ENCODE measurements around the gene CDH4. TPM values are rescaled to one million over a fixed set of nuclear protein-coding genes. Genes with fewer than 3 reads are reported as not detected.

The CDH4 gene
- total RNA-seq, 1 donor from 2014 or later: not detected

- DNase-seq (no peak), ATAC-seq (ENCODE audit: low read depth) (no peak)
- intact Hi-C loops (cut with micrococcal nuclease): no loop called here
- Mint-ChIP-seq H3K9me3 (peaks cover 8% of the 10 kb centered on the region), H3K4me3 (no peak overlapping the region), H3K27ac (no peak overlapping the region), H3K27me3 (no peaks in the 10 kb centered on the region), H3K36me3 (ENCODE audit: low read depth) (no peaks in the 10 kb centered on the region), H3K4me1 (no peaks in the 10 kb centered on the region)
- CTCF ChIA-PET: no interaction called here
- TF ChIP-seq CTCF (IDR thresholded peaks at IDR 0.05): no peak
- POLR2A ChIA-PET: no interaction called here
Observed at GRCh38 chr20:61544910-61545889, 293.1 kb downstream of the CDH4 start.

- DNase-seq (no peak), ATAC-seq (ENCODE audit: low read depth) (no peak)
- no peaks in the 10 kb centered on the region for H3K36me3 Mint-ChIP-seq (ENCODE audit: low read depth)
- no peak for TF ChIP-seq CTCF (IDR thresholded peaks at IDR 0.05)
- H3K4me1 Mint-ChIP-seq: no peaks in the 10 kb centered on the region
- ChIA-PET CTCF (no interaction called here), POLR2A (no interaction called here)
- peaks cover 12% of the 10 kb centered on the region for H3K9me3 Mint-ChIP-seq
- no peaks in the 10 kb centered on the region for H3K27me3 Mint-ChIP-seq
- intact Hi-C loops (cut with micrococcal nuclease): no loop called here
- H3K27ac Mint-ChIP-seq: no peak overlapping the region
- H3K4me3 Mint-ChIP-seq: no peak overlapping the region
Observed at GRCh38 chr20:61546641-61547040, 294.6 kb downstream of the CDH4 start.

GRCh38 chr20:61548069-61548468 is 296.0 kb downstream of the CDH4 start:
- TF ChIP-seq CTCF (IDR thresholded peaks at IDR 0.05): no peak
- no peak for DNase-seq
- Mint-ChIP-seq H3K27ac (no peak overlapping the region), H3K9me3 (peaks cover 16% of the 10 kb centered on the region), H3K36me3 (ENCODE audit: low read depth) (no peaks in the 10 kb centered on the region), H3K4me3 (no peak overlapping the region), H3K4me1 (no peaks in the 10 kb centered on the region), H3K27me3 (no peaks in the 10 kb centered on the region)
- intact Hi-C loops (cut with micrococcal nuclease): no loop called here
- CTCF ChIA-PET: no interaction called here
- no peak for ATAC-seq (ENCODE audit: low read depth)
- POLR2A ChIA-PET: no interaction called here

- POLR2A ChIA-PET: no interaction called here
- Mint-ChIP-seq H3K27me3 (no peaks in the 10 kb centered on the region), H3K27ac (no peak overlapping the region), H3K4me1 (no peaks in the 10 kb centered on the region), H3K36me3 (ENCODE audit: low read depth) (no peaks in the 10 kb centered on the region), H3K9me3 (peaks cover 16% of the 10 kb centered on the region), H3K4me3 (no peak overlapping the region)
- intact Hi-C loops (cut with micrococcal nuclease): no loop called here
- no peak for DNase-seq
- no peak for TF ChIP-seq CTCF (IDR thresholded peaks at IDR 0.05)
- CTCF ChIA-PET: no interaction called here
- no peak for ATAC-seq (ENCODE audit: low read depth)
Observed at GRCh38 chr20:61549865-61550264, 297.8 kb downstream of the CDH4 start.

GRCh38 chr20:61551401-61551800 is 299.3 kb downstream of the CDH4 start:
- no peak for ATAC-seq (ENCODE audit: low read depth)
- H3K9me3 Mint-ChIP-seq: peaks cover 12% of the 10 kb centered on the region
- ChIA-PET CTCF (no interaction called here), POLR2A (no interaction called here)
- DNase-seq: no peak
- H3K27me3 Mint-ChIP-seq: no peaks in the 10 kb centered on the region
- H3K36me3 Mint-ChIP-seq (ENCODE audit: low read depth): no peaks in the 10 kb centered on the region
- TF ChIP-seq CTCF (IDR thresholded peaks at IDR 0.05): no peak
- no peak overlapping the region for H3K27ac Mint-ChIP-seq
- H3K4me1 Mint-ChIP-seq: no peaks in the 10 kb centered on the region
- no peak overlapping the region for H3K4me3 Mint-ChIP-seq
- intact Hi-C loops (cut with micrococcal nuclease): no loop called here

Measured in activated B cell treated with CpG ODN at 0.5 μM for 24 hours (primary cell).